Measurements from ENCODE around the gene AGTR1.
"Not testable (repeated sequence)": the region's sequence is repeated elsewhere in the genome, so short reads cannot be mapped to it uniquely, and the experiment has no call there.

The AGTR1 gene

GRCh38 chr3:148759430-148759829, 61.7 kb downstream of the AGTR1 start:
- no peak for DNase-seq

DNA sequence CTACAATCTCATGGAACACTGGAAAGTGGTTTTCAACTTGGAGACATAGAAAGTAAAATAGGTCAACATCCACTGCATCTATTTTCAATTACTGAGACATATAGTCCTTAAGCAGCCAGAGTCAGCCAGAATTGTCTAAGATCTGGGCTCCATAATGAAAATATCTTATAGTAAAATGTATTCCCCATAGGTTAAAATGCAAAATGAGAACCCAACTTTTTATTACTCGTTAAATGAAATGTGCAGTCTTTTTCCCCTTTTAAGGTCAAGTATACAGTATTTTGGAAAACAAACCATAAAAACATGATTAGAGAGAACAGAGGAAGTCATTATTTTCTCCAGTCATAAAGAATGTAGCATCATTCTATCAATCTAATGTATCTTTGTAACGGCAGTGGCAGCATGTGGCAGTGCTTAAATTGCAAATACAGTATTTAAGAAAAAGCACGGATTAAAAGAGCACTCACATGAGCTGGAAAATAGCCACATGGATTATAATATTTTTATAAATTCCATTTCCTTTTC, 65.5 kb downstream of the AGTR1 start:
- no peak for DNase-seq

DNA sequence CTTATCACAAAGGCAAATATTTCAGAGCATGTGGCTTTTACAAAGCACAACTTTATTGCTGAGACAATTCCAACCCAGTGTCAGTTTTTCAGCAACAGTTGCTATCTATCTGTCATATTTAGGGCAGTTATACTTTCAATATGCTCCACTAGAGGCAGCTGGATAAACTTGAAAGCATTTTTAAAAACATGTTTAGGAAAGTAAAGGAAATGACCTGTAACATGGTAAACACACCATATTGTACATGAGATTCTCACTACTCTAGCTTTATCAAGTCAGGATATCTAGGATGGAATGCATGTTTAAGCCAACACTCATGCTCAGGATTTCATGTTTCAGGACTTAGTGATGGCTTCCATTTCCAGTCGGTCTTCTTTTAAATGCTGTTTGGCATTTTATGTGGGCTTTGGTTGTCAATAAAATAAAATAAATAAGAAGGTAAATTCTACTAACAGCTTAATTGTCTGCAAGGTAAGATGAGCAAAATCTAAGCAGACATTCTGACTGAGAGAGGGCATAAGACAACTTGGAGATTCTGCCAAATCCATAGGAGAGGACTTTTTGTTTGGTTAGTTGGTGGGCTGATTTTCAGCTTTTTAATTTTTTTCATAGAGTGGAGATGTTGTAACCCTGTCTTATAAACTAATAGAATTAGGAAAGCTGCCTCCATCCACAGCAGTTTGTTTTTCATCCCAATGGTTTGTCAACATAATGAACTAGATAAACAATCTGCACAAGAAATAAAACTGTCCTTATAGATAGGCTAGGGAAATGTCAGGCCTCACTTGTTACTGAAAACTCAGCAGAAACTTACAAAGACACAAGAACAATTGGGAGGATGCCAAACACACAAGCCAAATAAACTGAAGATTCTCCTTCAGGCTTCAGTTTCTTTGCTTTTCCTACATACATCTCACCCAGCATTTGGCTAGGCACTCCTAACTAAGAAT, 66.6 kb downstream of the AGTR1 start:
- DNase-seq: no peak

- DNase-seq: no peak
These were observed 74.7 kb downstream of the AGTR1 start for GRCh38 chr3:148772361-148772760.

DNA sequence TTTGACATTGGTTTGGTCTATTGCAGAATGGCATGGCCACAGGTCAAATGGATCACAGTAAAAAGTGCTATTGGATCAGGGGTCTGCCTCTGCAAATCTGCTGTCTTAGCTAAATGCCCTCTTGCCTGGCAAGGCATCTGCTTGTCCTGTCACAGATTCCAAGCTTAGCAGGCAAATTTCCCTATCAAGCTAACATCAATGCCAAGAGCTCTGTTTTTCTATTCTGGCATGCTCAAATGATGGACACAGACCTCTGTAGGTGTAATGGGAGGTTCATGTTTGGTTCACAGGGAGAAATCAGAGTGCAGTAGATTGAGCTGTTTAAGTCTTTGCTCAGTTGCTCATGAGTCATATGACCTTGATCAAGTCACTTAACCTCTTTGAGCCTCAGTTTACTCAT, 75.1 kb downstream of the AGTR1 start:
- DNase-seq: no peak

GRCh38 chr3:148773805-148774204, 76.1 kb downstream of the AGTR1 start:
- no peak for DNase-seq

DNA sequence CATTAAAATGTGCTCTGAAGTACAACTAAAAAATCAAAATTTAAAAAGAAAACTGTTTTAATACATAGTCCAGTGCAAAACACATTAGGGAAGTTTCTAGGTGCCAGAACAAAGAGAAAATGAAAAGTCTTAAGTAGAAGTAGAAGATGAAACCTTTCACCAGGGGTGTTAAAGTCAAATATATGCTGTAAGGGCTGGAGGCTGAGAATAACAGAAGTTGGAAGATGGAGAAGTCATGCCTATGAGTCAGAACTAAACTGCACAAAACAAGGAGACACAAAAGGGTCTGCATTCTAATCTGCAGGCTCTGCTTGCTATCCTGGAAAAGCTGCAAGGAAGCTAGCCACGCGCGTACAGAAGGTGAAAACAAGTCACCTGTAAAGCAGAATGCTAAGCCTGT, 81.2 kb downstream of the AGTR1 start:
- no peak for DNase-seq

- DNase-seq: not testable (repeated sequence)
These were observed 87.3 kb downstream of the AGTR1 start for GRCh38 chr3:148785026-148785425.

DNA sequence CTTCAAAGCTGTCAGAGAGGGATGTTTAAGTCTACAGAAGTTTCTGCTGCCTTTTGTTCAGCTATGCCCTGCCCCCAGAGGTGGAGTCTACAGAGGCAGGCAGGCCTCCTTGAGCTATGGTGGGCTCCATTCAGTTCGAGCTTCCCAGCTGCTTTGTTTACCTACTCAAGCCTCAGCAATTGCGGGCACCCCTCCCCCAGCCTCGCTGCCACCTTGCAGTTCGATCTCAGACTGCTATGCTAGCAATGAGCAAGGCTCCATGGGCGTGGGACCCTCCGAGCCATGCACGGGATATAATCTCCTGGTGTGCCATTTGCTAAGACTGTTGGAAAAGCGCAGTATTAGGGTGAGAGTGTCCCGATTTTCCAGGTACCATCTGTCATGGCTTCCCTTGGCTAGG, 88.5 kb downstream of the AGTR1 start:
- not testable (repeated sequence) for DNase-seq

GRCh38 chr3:148789146-148789545, 91.4 kb downstream of the AGTR1 start:
- DNase-seq: no peak

DNA sequence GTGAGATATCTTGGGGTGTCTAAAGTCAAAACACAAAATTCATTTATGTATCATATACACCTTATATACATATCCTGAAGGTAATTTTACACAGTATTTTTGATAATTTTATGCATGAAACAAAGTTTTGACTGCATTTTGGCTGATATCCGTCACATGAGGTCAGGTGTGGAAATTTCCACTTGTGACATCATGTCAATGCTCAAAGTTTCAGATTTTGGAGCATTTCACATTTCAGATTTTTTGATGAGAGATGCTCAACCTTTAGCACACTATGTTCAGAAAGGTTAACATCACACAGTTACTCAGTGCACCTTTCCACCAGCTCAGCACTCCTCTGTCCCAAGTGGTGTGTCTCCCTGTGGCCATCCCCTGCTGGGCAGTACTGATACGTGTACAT, 92.2 kb downstream of the AGTR1 start:
- no peak for DNase-seq

DNA sequence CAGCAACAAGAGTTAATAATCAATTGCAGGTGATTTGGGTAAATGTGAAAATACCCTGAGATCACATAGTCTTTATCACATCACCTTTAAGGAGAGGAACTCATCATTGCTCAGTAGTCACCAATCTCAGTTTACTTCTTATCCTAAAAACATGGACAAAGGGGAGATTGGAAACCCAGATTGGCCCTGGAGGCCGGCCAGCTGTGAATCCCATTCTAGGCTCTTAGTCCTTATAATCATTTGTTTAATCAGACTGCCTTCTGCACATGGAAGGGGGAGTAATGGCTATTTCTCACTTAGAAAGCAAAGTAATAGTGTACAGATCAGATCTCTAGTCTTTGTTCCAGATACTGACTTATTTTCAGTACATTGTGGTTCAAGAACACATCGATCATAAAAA, 92.7 kb downstream of the AGTR1 start:
- no peak for DNase-seq

DNA sequence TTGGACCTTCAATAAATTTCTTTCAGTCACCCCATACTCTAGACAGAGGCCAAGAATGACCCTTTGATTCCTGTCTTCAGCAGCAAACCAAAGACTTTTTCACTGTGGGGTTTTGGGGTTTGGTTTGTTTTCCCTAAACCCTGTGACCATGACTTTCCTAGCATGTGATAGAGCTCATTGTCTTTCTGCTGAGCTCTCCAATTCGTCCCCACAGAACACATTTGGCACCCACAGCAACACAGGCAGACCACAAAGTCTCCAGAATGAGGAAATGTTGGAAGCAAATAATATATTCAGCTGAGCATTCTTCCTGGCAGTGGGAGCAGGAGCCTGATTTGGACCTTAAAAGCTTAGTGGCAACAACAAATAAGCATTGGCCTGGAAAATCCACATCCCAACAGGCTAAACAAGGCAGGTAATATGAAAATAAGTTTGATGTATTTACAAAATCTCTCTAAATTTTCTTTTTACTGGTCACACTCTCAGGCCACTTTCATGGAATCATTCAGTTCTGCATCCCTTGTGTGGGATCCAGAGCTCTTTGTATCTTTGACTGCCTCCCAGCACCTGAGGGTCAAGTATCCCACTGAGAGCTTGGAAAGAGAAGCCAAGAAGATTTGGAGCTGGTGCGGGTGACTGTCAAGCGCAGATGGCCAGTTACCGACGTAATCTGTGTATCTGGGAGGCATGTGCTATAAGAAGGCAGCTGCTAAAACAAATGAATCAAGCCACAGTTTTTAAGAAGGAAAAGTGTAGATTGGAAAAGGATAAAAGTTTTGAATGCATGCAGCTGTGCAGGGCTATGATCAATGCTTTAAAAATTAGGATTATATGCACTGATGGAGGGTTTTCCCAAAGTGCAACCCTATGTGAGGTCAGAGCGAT, 93.4 kb downstream of the AGTR1 start:
- peak; percentile 49 to 88 for DNase-seq

GRCh38 chr3:148791920-148792319, 94.2 kb downstream of the AGTR1 start:
- DNase-seq: no peak

GRCh38 chr3:148792516-148792915, 94.8 kb downstream of the AGTR1 start:
- no peak for DNase-seq
